ENCODE results near the gene FN3K. TPM values are rescaled to one million over a fixed set of nuclear protein-coding genes. Genes with fewer than 3 reads are reported as not detected.
A peak's percentile ranks its signal among the peaks of the same experiment; 100 is the strongest.

Gene FN3K
- total and polyA plus RNA-seq, 2 of the 4 experiments (the other 2 are of a cell fraction) = 0.90 to 2.9 TPM

- Histone ChIP-seq H3K9ac (ENCODE audit: low read depth, low read length) (no peak overlapping the region), H4K20me1 (ENCODE audit: insufficient read depth, low read length) (no peaks in the 10 kb centered on the region), H3K9me3 (ENCODE audit: control insufficient read depth, insufficient read depth, low read length) (no peaks in the 10 kb centered on the region), H3K4me2 (ENCODE audit: low read depth, low read length) (no peak overlapping the region), H3K4me1 (ENCODE audit: control insufficient read depth, insufficient read depth, low read length) (peaks cover 2% of the 10 kb centered on the region; the same call in 1 of the 2 replicates), H3K56ac (ENCODE audit: extremely low read depth, insufficient read depth, low read length) (no peak overlapping the region), H3K4ac (ENCODE audit: low read depth, low read length) (no peak overlapping the region), H2BK120ac (ENCODE audit: low read depth, low read length) (no peak overlapping the region), H2BK5ac (ENCODE audit: low read depth, low read length, poor library complexity, severe bottlenecking) (no peak overlapping the region), H3K9me1 (ENCODE audit: insufficient read depth, low read length) (peaks cover 5% of the 10 kb centered on the region), H2BK20ac (ENCODE audit: low read depth, low read length) (no peak overlapping the region), H4K91ac (ENCODE audit: insufficient read depth, low read depth, low read length) (no peak overlapping the region), H4K8ac (ENCODE audit: low read depth in 2 of 2, low read length in 2 of 2) (no peak overlapping the region), H3K79me1 (ENCODE audit: low read depth in 1 of 2, low read length in 2 of 2) (no peaks in the 10 kb centered on the region), H2BK15ac (ENCODE audit: low read depth, low read length) (no peak overlapping the region), H4K5ac (ENCODE audit: low read depth, low read length) (no peak overlapping the region), H3K14ac (replicated peaks; ENCODE audit: low read depth, low read length) (no peak overlapping the region), H3K36me3 (ENCODE audit: control insufficient read depth, insufficient read depth, low read length) (no peaks in the 10 kb centered on the region), H3K23ac (ENCODE audit: low read depth, low read length) (no peak overlapping the region), H2AK5ac (ENCODE audit: low read depth, low read length) (no peak overlapping the region), H3K27me3 (ENCODE audit: control insufficient read depth, insufficient read depth, low read length) (peaks cover 10% of the 10 kb centered on the region; the same call in 1 of the 2 replicates), H3K27ac (ENCODE audit: insufficient read depth, low read length) (no peak overlapping the region), H3K4me3 (ENCODE audit: insufficient read depth, low read depth, low read length) (no peak overlapping the region), H3K18ac (ENCODE audit: low read depth, low read length) (no peak overlapping the region), H2AFZ (replicated peaks; ENCODE audit: low read length, poor library complexity) (peak overlapping the region; percentile 53), H2AK9ac (replicated peaks; ENCODE audit: low read depth, low read length, poor library complexity) (no peak overlapping the region)
- intact Hi-C loops (cut with micrococcal nuclease) = no loop called here
- ChIA-PET POLR2A (ENCODE audit: unreplicated experiment) (interaction anchor here (1.2 kb wide), 1 partner anchor 24 kb away, joined by 3 read pairs; no protein-coding TSS in a partner anchor), CTCF (no interaction called here)
- no peak for TF ChIP-seq NFE2L2 (IDR thresholded peaks at IDR 0.05; ENCODE audit: low read depth, low read length)
- no peak for TF ChIP-seq POLR2A (IDR thresholded peaks at IDR 0.05; ENCODE audit: low read depth, low read length)
- no peak for TF ChIP-seq RCOR1 (IDR thresholded peaks at IDR 0.05; ENCODE audit: insufficient replicate concordance, low read length)
- no peak for TF ChIP-seq RAD21 (IDR thresholded peaks at IDR 0.05; ENCODE audit: low read length)
- TF ChIP-seq ELK1 (IDR thresholded peaks at IDR 0.05; ENCODE audit: borderline replicate concordance, low read depth, low read length) = no peak
- DNase-seq (no peak), ATAC-seq (ENCODE audit: low read depth) (no peak)
- no TSS peak for BruUV-seq (replicated peaks)
- in situ Hi-C loops (cut with MboI; ENCODE audit: low sequenced_read_pairs) = no loop called here
- dilution Hi-C loops (cut with HindIII; ENCODE audit: low sequenced_read_pairs, unreplicated experiment) = no loop called here
- WGBS, 2 experiments (ENCODE audit: extremely low coverage in 2 of 2, insufficient read length in 1 of 2) = 77% methylated on average over 6 of the region's 20 CpGs; no CpG with 5 or more reads in 1 of the 2 experiments
These were observed 33.0 kb upstream of the FN3K start for GRCh38 chr17:82702231-82702927.
